Right lobe of liver (tissue), 4 donors: ENCODE measurements around the gene EIF4E3.

Source experiments
- CTCF ChIP-seq, 4 donors: fragments of 200-600 bp in 3 of 4; fragments of 450-650 bp in 1 of 4; IDR thresholded peaks; one replicate each; pipeline versions ENCODE4 v1.5.1 to v1.8.0; 2016 to 2022; ENCODE audit warnings: antibody characterized with exemption in 4 of 4, mild to moderate bottlenecking in 2 of 4
- POLR2A ChIP-seq: fragments of 450-650 bp; IDR thresholded peaks from one replicate; pipeline ENCODE4 v1.6.1; 2017; ENCODE audit warnings: antibody characterized with exemption, mild to moderate bottlenecking
- donor health status: DM: no; HTN: no; CAD: no.
- donor health status: DM: no; HTN: no; CAD: no.
- donor health status: DM: no; HTN: yes; CAD: no.

- TF ChIP-seq CTCF (IDR thresholded peaks at IDR 0.05) (no peak), POLR2A (no peak)
Measured at GRCh38 chr3:71707595-71707994, 17.6 kb downstream of the EIF4E3 start.
